Measurements from ENCODE around the gene MTCH2.

MTCH2 gene

GRCh38 chr11:47631473-47631872 lies 10.9 kb downstream of the MTCH2 start:
- no peak for DNase-seq

GRCh38 chr11:47628026-47628425 lies 14.3 kb downstream of the MTCH2 start:
- DNase-seq: no peak

- DNase-seq: no peak
Measured at GRCh38 chr11:47626234-47626633, 16.1 kb downstream of the MTCH2 start.

- no peak for DNase-seq
Measured at GRCh38 chr11:47620836-47621378, 21.5 kb downstream of the MTCH2 start.

- DNase-seq: no peak
Measured at GRCh38 chr11:47617417-47617809, 24.9 kb downstream of the MTCH2 start.

- peak; percentile 50 to 58 for DNase-seq
Measured at GRCh38 chr11:47616726-47617416, 25.5 kb downstream of the MTCH2 start.

GRCh38 chr11:47615249-47615648 lies 27.1 kb downstream of the MTCH2 start:
- no peak for DNase-seq

GRCh38 chr11:47611348-47611794 lies 31.0 kb downstream of the MTCH2 start:
- DNase-seq: no peak

GRCh38 chr11:47609675-47610074 lies 32.7 kb downstream of the MTCH2 start:
- no peak for DNase-seq

GRCh38 chr11:47607380-47607779 lies 35.0 kb downstream of the MTCH2 start:
- no peak for DNase-seq

- no peak for DNase-seq
Measured at GRCh38 chr11:47606731-47607130, 35.6 kb downstream of the MTCH2 start.

GRCh38 chr11:47605921-47606320 lies 36.4 kb downstream of the MTCH2 start:
- no peak for DNase-seq

GRCh38 chr11:47603295-47603694 lies 39.1 kb downstream of the MTCH2 start:
- no peak for DNase-seq

GRCh38 chr11:47599902-47600301 lies 42.5 kb downstream of the MTCH2 start:
- DNase-seq: no peak

GRCh38 chr11:47595967-47596366 lies 46.4 kb downstream of the MTCH2 start:
- no peak for DNase-seq

GRCh38 chr11:47595029-47595428 lies 47.3 kb downstream of the MTCH2 start:
- DNase-seq: no peak

- no peak for DNase-seq
Measured at GRCh38 chr11:47593934-47594855, 48.2 kb downstream of the MTCH2 start, which contains the start of gene C1QTNF4. C1QTNF4 (minus strand) TSS chr11:47594411; CDS start chr11:47590810, 3,601 bp downstream.

GRCh38 chr11:47593492-47593933 lies 48.8 kb downstream of the MTCH2 start:
- no peak for DNase-seq

GRCh38 chr11:47592970-47593369 lies 49.4 kb downstream of the MTCH2 start:
- no peak for DNase-seq

- no peak for DNase-seq
Measured at GRCh38 chr11:47592251-47592650, 50.1 kb downstream of the MTCH2 start.

- DNase-seq: no peak
Measured at GRCh38 chr11:47591764-47592163, 50.6 kb downstream of the MTCH2 start.

GRCh38 chr11:47589977-47590861 lies 52.1 kb downstream of the MTCH2 start:
- DNase-seq: no peak

GRCh38 chr11:47589584-47589976 lies 52.8 kb downstream of the MTCH2 start:
- DNase-seq: no peak
